HL-60 (cell line): ENCODE results near the gene CACUL1.

Experiments used
- DNase-seq, 2 experiments: peaks; one replicate each; pipeline ENCODE4 v3.0.0-alpha.2; 2010 to 2020; ENCODE audit warnings: low read depth in 1 of 2, low spot score in 1 of 2
- H3K27ac ChIP-seq: fragments of 250-450 bp; sonication (Bioruptor Pico); replicated peaks from 2 replicates; pipeline ENCODE4 v1.5.1; 2020; ENCODE audit warnings: mild to moderate bottlenecking, moderate library complexity
- H3K27me3 ChIP-seq: fragments of 250-450 bp; sonication (Bioruptor Pico); 2 replicates; pipeline ENCODE4 v1.5.1; 2021; ENCODE audit warnings: mild to moderate bottlenecking, moderate library complexity; ENCODE audit not compliant: insufficient read depth, poor library complexity, severe bottlenecking
- H3K4me3 ChIP-seq: replicated peaks from 2 replicates; pipeline ENCODE4 v1.5.1; 2011; ENCODE audit warnings: mild to moderate bottlenecking, control low read depth, low read length; ENCODE audit not compliant: insufficient read depth
- CTCF ChIP-seq: IDR thresholded peaks from one replicate; pipeline ENCODE4 v1.5.1; 2011; ENCODE audit warnings: low read length, control low read depth, inconsistent platforms; ENCODE audit not compliant: insufficient read depth
- GABPA ChIP-seq: IDR thresholded peaks from 2 replicates; pipeline ENCODE4 v1.6.1; 2012; ENCODE audit warnings: low read depth
- POLR2AphosphoS5 ChIP-seq: IDR thresholded peaks from 2 replicates; pipeline ENCODE4 v1.6.1; 2012; ENCODE audit warnings: low read depth
- SPI1 ChIP-seq: IDR thresholded peaks from 2 replicates; pipeline ENCODE4 v1.6.1; 2012; ENCODE audit warnings: low read depth, mild to moderate bottlenecking, borderline replicate concordance
- TF ChIP-seq, protein P1 (sequence below): IDR thresholded peaks from 2 replicates; pipeline ENCODE4 v1.6.1; 2012; ENCODE audit warnings: low read depth; ENCODE audit not compliant: insufficient replicate concordance

The CACUL1 gene

DNA sequence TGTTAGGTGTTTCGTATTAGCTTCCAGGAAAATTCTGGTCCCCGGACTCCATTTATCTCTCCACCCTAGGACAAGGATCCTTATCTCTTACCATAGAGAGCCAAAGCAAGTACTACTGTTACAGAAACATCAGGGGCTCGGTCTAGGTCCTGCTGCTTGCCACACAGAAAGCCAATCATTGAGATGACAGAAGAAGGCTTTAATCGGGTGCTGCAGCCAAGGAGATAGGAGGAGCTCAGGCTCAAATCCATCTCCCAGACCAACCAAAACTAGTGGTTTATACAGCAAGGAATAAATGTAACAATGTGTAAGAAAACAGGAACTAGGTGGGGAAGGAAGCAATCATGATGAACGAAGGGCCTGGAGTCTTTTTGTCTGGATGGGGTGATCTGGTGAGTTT lies 22.2 kb upstream of the CACUL1 start:
- TF ChIP-seq, protein P1, sequence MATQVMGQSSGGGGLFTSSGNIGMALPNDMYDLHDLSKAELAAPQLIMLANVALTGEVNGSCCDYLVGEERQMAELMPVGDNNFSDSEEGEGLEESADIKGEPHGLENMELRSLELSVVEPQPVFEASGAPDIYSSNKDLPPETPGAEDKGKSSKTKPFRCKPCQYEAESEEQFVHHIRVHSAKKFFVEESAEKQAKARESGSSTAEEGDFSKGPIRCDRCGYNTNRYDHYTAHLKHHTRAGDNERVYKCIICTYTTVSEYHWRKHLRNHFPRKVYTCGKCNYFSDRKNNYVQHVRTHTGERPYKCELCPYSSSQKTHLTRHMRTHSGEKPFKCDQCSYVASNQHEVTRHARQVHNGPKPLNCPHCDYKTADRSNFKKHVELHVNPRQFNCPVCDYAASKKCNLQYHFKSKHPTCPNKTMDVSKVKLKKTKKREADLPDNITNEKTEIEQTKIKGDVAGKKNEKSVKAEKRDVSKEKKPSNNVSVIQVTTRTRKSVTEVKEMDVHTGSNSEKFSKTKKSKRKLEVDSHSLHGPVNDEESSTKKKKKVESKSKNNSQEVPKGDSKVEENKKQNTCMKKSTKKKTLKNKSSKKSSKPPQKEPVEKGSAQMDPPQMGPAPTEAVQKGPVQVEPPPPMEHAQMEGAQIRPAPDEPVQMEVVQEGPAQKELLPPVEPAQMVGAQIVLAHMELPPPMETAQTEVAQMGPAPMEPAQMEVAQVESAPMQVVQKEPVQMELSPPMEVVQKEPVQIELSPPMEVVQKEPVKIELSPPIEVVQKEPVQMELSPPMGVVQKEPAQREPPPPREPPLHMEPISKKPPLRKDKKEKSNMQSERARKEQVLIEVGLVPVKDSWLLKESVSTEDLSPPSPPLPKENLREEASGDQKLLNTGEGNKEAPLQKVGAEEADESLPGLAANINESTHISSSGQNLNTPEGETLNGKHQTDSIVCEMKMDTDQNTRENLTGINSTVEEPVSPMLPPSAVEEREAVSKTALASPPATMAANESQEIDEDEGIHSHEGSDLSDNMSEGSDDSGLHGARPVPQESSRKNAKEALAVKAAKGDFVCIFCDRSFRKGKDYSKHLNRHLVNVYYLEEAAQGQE: no peak
- TF ChIP-seq CTCF: no peak
- no peak for TF ChIP-seq GABPA
- TF ChIP-seq SPI1: no peak
- TF ChIP-seq POLR2AphosphoS5: no peak
- Histone ChIP-seq H3K4me3 (no peak overlapping the region), H3K27me3 (no peaks in the 10 kb centered on the region), H3K27ac (no peak overlapping the region)
- DNase-seq: no peak

DNA sequence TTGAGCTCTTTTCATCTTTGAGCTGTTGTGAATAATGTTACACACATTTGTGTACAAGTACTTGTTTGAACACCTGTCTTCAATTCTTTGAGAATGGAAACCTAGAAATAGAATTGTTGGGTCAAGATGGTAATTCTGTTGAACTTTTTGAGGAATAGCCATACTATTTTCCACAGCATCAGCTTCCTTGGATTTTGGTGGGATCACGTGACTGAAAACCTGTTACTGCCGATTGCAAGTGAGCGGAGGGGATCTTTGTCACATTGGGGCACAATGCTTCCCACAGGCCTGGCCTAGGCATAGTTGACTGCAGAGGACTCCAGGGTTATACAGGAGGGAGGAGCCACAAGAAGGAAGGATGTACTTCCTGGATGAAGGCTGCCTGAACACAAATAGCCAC lies 21.3 kb upstream of the CACUL1 start:
- no peak for DNase-seq
- no peak for TF ChIP-seq SPI1
- TF ChIP-seq POLR2AphosphoS5: no peak
- TF ChIP-seq, protein P1: no peak
- TF ChIP-seq GABPA: no peak
- no peak for TF ChIP-seq CTCF
- H3K27me3 ChIP-seq: no peaks in the 10 kb centered on the region
- no peak overlapping the region for H3K27ac ChIP-seq
- no peak overlapping the region for H3K4me3 ChIP-seq

DNA sequence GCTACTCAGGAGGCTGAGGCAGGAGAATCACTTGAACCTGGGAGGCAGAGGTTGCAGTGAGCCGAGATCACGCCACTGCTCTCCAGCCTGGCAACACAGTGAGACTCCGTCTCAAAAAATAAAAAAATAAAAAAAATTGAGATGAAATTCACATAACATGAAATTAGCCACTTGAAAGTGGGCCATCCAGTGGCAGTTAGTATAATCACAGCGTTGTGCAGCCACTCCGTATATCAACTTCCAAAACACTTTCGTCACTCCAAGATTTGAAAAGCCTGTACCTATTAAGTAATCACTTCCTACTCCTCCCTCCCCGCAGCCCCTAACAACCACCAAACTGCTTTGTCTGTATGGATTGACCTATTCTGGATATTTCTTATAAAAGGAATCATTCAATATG lies 20.7 kb upstream of the CACUL1 start:
- no peak for DNase-seq
- no peak overlapping the region for H3K27ac ChIP-seq
- H3K27me3 ChIP-seq: no peaks in the 10 kb centered on the region
- H3K4me3 ChIP-seq: no peak overlapping the region
- TF ChIP-seq GABPA (no peak), SPI1 (no peak), POLR2AphosphoS5 (no peak), CTCF (no peak)
- TF ChIP-seq, protein P1: no peak
